Fibroblast of upper back skin (primary cell): ENCODE measurements around the gene CEP55.

Experiments
- DNase-seq: peaks from one replicate; pipeline ENCODE4 v3.0.0-alpha.2; 2013

The CEP55 gene

DNA sequence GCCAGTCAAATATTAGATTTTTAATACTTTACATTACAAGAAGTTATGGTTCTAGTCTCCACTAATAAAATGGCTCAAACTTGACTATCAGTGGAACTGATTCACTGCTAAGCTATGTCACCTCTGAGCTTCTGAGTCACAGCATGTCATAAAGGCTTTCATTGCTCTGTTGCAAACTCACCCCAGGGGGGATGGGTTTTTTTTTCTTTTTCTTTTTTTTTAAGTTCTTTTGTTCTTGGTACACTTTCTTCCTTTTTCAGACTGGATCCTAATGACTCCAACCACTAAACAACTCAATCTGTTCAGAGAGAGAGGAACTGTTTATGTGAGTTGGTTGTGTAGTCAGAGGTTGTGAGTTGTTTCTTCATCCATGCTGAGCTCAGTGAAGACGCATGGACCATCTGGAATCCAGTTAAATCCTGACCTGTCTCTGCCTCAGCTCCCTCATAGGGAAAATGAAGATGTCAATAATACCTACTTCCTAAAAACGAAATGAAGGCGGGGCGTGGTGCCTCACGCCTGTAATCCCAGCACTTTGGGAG, 25.2 kb upstream of the CEP55 start:
- peak; percentile 98 for DNase-seq

DNA sequence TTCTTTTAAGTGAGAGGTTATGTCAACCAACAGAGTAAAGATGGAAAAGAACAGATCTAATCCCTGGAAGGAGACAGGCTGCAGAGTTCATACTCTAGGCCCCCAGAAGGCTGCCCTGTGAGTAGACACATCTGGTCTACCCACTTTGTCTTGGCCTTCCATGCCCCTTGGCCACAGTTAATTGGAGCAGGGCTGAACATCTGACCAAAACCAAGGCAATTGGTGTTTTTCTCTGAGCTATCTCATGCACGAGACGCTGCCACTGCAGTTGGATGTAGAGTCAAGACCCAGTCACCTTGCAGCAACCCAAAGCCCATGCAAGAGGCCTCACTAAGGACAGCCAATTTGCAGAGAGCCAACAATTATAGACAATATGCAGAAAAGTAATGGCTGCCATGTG, 23.3 kb upstream of the CEP55 start:
- no peak for DNase-seq

DNA sequence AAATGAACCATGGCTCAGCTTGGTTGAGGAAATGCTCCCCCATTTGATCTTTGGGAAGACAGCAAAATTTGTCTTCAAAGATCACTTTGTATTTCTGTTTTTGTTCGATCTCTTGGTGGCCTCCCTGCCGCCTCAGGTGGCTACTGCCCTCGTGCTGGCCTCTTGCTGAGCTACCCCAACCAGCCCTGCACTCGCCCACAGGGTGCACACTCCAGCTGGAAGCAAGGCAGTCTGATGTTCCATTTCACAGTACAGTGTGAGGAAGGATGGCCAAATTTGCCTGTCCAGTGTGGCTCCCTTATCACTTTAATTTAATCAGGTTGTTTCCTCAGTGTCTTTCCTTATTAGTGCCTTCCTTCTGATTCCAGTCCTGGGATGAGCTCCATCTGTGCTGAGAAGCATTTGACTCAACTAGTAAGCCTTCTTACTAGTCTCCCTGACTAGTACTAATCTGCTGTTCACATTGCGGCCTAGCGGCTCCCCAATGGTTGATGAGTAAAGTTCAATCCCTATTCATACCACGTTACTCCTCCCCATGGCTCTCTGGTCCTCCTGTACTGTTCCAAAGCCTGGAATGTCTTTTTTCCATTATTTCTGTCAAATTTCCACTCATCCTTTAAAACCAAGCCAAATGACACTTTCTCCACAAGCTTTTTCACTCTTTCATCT, 22.5 kb upstream of the CEP55 start:
- DNase-seq, result no peak

DNA sequence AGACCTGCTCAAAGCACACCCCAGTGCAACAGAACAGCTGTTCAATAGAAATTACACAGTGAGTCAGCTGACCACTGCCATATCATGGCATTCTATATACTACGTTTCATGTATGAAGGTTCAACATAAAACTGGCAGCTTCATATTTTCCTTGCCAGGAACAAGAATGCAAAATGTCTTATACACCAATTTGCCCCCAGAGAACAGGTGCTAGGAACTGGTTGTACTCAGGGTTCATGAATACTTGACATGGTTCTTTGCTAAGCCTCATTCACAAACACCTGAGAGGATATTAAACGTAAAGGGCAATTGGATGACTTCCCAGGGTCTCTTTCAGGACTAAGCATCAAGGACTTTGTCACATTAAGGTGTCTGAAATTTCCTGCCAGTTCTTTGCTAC, 21.2 kb upstream of the CEP55 start:
- DNase-seq, result no peak

DNA sequence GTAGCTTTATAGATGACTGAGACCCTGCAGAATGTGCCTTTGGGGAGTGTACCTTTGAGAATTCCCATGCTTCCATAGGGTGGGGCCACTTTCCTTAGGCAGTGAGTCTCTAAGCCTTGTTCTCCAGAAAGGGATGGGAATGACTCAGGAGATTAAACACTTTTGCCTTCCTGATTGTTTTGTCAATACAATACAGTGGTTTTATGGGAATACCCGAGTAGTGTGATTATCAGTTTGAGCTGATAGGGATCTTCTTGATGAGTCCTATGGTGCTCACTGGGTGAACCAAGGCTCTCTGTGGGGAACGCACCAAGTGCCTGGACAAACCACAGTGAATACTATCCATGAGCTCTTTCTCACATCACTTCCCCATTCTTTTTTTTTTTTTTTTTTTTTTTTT, 20.5 kb upstream of the CEP55 start:
- DNase-seq, result peak; percentile 65

DNA sequence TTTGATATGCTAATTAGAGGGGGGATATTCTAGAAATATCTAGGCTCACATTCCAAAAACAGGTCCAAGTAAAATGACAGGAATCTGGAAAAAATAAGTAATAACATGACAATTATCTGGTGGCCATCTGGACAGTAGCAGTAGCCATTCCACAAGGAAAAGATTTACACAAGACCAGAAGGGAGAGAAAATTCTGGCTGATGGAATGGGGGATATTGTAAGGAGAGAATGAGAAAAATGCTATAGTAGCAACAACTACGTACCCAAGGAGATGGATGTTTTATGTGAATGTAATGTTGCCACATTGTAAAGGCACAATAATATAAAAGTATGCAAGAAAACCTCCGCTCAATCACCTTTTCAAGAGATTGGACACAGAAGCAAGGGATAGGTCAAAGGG, 19.7 kb upstream of the CEP55 start:
- DNase-seq, result peak; percentile 41

DNA sequence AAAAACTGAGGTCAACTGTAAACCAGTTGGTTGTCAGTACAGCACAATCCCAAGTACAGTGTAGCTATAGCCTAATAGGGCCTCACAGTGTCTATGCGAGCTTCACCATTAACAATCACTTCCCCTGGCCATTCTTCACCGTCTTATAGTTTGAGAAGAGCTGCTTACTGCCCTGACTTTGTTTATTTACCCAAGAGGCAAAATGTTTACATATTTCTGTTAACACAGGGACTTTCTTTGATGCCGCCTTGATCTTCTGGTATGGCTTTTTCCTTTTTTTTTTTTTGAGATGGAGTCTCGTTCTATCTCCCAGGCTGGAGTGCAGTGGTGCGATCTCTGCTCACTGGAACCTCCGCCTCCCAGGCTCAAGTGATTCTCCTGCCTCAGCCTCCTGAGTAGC, 17.5 kb upstream of the CEP55 start:
- no peak for DNase-seq

DNA sequence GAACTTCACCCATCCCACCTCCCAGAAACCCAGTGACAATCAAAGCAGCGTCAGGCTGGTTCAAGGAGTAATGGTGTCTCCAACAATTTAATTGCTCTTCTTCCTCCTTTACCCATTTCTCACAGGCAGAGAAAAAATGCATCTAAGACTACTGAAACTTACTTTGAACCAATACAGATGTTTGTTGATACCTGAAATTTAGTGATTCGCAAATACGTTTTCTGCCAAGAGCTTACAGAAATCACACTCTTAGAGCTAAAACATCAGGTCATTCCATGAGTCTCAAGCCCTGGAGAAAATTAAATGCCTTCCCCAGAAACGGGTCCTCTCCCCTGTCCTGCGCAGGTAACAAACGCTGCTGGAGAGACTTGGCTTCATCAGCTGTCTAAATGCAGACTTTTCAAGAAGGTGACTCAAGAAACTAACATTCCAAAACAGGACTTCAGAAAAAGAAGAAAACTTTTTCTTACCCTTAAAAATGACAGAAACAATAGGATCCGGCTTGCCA, 14.7 kb upstream of the CEP55 start:
- DNase-seq, result no peak

DNA sequence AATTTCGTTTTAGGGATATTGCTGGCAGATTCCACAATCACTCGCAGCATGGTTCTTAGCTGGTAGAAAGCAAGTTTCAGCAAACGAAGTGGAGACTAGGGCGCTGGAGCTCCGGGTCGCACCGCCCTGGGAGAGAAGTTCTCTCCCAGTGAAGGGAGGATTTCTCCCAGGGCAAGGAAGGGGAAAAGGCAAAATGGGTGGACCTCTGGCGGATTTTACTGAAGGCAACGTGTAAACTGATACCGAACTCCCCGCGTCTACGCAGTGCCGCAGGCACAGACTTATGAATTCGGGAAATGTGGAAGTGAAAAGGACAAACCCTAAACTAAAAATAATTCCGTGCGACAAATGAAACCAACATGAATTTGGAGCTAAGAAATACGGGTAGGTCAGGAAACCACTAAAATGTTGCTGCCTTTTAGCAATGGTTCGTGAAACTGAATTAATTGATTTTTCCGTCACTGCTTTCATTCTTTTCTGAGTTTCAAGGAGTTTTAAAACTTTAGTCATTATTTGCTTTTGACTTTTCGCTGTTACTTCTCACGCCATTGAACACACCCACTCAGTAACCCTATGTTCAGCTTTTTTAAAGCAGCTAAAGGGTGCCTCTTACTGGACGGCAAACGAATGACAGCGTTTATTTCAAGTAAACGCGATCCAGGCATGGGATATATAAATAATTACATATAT, 14.1 kb upstream of the CEP55 start, which contains the start of gene MYOF:
MYOF (minus strand) TSS at position 190 of the 690 bp plus-strand sequence; CDS start at position 50, 140 bp downstream.
- peak; percentile 91 for DNase-seq

DNA sequence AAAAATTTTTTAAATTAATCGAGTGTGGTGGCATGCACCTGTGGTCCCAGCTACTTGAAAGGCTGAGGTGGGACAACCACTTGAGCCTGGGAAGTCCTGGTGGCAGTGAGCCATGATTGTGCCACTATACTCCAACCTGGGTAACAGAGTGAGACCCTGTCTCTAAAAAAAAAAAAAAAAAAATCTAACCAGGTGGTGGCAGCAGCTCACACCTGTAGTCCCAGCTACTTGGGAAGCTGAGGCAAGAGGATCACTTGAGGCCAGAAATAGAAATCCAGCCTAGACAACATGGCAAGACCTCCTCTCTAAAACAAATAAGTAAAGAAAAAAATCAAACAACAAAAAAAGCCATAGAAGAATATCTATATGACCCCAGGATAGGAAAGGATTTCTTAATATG, 10.7 kb upstream of the CEP55 start:
- no peak for DNase-seq

DNA sequence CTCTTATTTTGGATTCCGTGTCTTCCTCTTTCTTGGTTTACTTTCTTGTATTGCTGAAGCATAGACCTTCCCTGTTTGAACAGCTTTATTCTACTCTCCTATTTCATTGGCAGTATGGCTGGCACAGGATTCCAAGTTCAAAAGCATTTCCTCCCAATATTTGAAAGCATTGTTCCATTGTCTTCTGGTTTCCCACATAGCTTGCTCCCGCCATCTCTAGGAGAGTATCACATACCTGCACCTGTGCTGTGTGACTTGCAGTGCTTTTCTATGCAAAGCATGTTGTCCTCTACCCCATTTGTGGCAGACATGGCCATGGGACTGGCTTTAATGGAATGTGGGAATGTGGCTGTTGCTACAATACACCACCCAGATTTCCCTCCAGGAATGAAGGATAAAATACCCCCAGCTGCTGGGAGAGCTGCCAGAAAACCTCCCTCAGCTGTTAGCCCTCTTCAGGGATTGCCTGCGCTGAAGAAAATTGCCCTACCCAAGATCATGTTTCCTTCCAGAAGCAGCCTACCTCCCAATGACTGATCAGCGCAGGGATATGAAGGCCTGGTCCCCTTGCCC, 7.4 kb upstream of the CEP55 start:
- DNase-seq, result peak; percentile 58

DNA sequence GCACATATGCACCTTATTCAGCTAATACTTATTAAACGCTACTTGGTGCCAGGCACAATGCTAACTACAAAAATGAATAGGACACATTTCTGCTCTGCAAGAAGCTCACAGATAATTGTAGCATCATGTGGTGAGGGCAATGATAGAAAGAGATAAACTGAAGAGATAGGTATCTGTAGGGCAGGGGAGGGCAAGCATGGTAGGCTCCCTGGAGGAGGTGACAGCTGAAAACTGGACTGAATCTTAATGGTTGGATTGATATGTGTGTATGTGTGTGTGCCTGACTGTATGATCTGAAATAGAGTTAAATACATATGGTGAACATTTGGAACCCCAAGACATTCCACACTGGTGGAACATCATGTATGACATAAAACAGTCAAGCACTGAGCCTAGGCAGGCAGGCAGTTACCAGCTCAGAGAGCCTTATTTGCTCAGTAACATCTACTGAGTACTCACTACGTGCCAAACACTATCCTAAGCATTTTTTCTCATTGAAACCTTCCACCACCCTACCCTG, 4.8 kb upstream of the CEP55 start:
- DNase-seq, result no peak

DNA sequence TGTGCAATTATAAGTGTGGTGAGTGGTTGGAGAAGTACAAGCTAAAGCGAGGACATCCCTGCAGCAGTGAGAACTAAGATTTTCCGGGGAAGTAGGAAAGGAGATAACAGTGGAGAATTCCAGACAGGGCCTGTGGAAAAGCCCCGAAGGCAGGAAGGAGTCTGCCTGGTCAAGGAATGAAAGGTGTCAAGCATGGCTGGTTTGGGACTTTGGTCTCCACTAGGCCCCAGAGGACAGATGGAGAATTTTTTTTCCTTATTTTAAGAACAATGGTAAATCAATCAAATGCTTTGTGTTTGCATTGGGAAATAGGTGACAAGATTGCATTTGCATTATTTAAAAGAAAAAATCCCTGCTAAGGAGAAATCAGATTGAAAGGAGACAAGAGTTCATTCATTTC, 3.2 kb upstream of the CEP55 start:
- DNase-seq, result no peak

DNA sequence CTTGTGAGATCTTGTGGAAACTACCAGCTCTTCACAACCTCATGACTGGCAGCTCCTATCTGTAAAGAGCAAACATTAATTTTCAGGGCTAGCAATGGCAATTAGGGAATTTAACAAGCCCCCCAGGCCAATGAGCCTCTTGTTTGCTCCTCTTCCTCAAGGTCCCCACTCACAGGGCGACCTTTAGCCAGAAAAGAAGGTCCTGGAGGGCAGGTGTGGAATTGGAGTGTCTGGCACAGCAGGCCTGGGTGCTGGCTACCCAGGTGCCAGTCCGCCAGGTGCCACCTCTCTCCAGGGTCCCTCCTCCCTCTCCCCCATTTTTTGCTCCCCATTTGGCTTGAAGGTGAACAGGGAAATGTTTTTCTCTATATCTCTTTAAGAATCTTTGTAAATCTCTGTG, 1.9 kb upstream of the CEP55 start:
- no peak for DNase-seq

DNA sequence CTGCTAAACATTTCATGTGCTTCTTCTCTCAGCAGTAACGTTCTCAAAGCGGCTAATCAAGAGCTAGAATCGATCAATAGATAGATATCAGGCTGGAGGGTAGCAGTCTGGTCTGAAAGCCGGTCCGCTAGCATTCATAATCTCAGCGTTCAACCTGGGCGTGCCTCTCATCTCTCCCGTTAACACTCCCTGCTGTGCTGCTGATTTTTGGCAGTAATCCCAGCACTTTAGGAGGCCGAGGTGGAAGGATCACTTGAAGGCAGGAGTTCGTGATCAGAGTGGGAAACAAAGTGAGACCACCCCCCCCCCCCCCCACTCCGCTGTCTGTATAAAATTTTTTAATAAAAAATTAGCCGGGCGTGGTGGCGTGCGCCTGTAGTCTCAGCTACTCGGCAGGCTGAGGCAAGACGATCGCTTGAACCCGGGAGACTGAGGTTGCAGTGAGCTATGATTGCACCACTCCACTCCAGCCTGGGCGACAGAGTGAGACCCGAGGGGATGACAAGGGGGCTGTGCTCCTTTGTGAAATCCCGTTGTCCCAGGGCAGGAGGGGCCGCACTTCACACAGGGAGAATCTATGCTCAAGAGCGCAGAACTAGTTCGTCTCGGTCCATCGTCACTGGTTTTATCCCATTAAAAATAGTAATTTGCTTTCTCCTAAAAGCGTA, 624 bp upstream of the CEP55 start:
- peak; percentile 57 for DNase-seq

DNA sequence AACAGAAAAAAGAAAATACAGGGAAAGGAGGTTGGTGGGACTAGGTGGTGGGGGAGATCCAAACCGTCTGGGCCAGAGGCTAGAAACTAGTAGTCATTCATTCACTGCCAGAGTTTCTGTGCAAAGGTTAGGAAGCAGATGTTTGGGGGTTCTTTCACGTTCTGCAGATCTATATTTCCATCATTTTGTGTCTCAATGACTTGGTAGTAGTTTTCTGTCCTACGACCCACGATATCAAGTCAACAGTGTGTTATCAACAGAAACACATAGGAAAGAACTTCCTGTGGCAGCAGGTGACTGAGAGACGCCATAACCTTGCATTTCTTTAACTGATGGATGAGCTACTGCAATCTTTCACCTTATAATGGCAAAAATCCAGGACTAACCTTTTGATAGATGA, 1.8 kb downstream of the CEP55 start:
- DNase-seq, result no peak

DNA sequence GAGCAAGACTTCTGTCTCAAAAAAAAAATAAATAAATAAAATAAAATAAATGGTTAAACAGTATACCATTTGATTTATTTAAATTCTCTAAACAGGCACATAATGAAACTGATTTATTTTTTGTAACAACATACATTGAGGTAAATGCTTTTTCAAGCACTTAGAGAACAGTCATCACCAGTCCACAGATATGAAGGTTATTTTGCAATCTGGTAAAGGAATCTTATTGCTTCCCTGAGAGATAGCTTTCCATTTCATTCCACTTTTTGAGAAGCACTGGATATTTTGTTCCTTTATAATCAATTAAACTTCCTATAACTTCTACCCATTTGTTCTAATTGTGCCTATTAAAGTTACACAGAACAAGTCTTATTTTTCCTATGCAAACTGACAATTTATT, 5.2 kb downstream of the CEP55 start:
- no peak for DNase-seq

DNA sequence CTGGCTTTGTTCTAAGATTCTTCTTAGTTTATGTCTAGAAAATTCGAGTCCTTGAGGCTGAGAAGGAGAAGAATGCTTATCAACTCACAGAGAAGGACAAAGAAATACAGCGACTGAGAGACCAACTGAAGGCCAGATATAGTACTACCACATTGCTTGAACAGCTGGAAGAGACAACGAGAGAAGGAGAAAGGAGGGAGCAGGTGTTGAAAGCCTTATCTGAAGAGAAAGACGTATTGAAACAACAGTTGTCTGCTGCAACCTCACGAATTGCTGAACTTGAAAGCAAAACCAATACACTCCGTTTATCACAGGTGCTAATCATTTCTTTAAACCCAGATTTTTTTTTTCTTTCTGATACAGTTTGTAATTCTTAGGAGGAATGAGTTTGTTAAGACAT, 6.7 kb downstream of the CEP55 start:
- no peak for DNase-seq

DNA sequence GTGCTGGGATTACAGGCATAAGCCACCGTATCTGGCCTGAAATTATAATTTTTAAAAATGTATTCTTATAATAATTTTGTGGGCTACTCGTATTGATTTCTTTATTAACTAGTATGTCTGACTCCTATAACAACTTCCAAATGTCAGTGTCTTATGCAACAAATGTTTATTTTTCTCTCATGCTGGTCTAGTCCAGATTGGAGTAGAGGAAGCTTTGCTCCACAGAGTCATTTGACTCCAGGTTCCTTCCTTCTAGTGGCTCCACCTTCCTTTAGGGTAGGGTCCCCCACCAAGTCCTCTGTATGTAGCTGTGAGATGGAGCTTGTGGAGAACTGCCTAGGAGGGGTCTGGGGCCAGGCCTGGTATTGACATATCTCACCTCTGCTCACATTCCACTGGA, 8.7 kb downstream of the CEP55 start:
- DNase-seq, result no peak

DNA sequence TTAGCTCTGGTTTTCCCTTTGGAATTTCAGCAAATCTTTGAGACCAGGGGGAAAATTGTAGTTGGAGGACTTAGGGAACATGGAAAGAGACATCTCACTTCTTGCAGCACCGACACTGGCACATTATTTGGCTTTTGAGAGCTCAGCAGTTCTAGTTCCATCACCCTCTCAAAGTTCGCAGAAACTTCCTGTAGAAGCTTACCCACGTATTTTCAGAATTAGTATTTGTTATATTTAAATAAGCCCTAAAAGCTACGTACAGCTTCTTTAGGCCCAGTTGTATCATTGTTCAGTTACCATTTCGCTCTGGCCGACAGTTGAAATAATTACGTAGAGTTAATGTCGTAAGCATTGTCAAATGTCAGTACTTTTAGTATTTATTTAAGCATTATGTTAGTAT, 13.4 kb downstream of the CEP55 start:
- DNase-seq, result no peak

DNA sequence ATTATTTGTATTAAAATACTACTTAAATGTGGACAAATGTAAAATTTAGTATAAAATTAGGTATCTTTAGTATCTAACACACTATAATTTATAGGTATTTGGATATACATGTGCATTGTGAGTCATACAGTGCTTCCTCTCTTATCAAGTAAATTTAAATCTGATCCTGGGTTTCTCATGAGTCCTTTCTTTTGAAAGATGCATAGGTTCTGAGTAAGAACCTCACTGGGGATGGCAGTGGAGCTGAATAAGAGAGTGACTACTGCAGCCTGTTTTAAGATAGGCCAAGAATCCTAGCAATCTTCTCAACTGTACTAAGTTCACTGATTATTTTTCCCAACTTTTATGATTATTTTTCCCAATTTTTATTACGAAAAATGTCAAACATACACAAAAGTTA, 16.2 kb downstream of the CEP55 start:
- peak; percentile 40 for DNase-seq

DNA sequence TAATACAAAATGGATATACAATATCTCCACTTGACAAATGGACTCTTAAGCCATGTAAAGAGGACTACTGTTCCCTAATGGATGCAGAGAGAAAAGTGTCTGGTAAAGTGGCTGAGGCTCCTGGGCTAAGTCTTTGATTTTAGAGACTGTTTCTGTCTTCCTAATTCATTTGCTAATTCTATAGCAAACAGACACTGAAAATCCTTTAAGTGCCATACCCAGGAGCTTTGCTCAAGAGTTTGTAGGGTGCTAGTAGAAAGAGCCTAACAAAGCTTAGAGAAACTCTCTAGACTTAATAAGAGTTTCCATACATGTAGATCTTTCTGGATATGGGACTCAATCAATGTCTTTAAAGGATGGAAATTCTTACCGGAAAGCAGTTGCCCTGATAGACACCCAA, 16.7 kb downstream of the CEP55 start:
- DNase-seq, result no peak

DNA sequence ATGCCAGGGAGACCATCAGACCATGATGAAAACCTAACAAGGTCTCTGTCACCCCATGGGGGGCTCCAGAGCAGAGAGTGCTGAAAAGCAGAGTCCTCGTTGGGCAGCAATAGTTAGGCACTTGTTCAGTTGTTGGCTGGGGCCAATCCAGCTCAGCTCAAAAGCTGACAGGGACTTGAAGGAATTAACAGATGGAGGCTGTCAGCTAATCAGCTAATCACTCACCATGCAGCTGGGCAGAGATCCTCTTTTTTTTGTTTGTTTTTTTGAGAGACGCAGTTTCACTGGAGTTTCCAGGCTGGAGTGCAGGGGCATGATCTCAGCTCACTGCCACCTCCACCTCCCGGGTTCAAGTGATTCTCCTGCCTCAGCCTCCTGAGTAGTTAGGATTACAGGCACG, 18.1 kb downstream of the CEP55 start:
- DNase-seq, result no peak
